B cell (primary cell): ENCODE data around the gene GSTO2.

Experiments
- EZH2 ChIP-seq: IDR thresholded peaks from 2 replicates; pipeline ENCODE4 v1.6.1; 2012; ENCODE audit warnings: borderline replicate concordance, low read depth, mild to moderate bottlenecking, moderate library complexity, low read length; ENCODE audit not compliant: insufficient read depth, poor library complexity, severe bottlenecking
- TF ChIP-seq, protein P1 (sequence below): fragments of 200-600 bp; IDR thresholded peaks from one replicate; pipeline ENCODE4 v1.8.0; 2022; ENCODE audit warnings: antibody characterized with exemption, mild to moderate bottlenecking

DNA sequence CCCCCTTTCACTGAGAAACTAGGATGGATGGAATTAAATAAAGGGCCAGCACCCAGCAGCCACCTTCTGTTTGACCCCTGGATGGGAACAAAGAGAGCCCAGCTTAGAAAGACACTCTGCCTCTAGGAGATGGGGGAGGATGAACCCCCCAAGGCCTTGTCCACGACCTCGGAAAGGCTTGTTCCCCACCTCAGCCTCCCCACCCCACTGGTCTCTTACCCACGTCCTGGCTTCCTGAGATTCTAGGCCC is 59.6 kb downstream of the GSTO2 start:
- TF ChIP-seq EZH2 = no peak
- TF ChIP-seq, protein P1, sequence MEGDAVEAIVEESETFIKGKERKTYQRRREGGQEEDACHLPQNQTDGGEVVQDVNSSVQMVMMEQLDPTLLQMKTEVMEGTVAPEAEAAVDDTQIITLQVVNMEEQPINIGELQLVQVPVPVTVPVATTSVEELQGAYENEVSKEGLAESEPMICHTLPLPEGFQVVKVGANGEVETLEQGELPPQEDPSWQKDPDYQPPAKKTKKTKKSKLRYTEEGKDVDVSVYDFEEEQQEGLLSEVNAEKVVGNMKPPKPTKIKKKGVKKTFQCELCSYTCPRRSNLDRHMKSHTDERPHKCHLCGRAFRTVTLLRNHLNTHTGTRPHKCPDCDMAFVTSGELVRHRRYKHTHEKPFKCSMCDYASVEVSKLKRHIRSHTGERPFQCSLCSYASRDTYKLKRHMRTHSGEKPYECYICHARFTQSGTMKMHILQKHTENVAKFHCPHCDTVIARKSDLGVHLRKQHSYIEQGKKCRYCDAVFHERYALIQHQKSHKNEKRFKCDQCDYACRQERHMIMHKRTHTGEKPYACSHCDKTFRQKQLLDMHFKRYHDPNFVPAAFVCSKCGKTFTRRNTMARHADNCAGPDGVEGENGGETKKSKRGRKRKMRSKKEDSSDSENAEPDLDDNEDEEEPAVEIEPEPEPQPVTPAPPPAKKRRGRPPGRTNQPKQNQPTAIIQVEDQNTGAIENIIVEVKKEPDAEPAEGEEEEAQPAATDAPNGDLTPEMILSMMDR = no peak
